Daoy (cell line): ENCODE results near the gene EML3. TPM values are rescaled to one million over a fixed set of nuclear protein-coding genes. Genes with fewer than 3 reads are reported as not detected.

ENCODE experiments used
- DNase-seq: peaks from one replicate; pipeline ENCODE4 v3.0.0-alpha.2; 2015; ENCODE audit warnings: low read depth
- total RNA-seq: library from RNA; depleted of rRNA; stranded (reverse); fragments of >200 nt; shearing (Covaris generic); gene quantifications from 2 replicates; pipeline ENCODE4 v1.2.3, GENCODE V29; 2014; rRNA removed

Gene EML3
- total RNA-seq, 1 experiment from 2014 or later = 19.3 TPM

- DNase-seq = no peak
These were observed 60.0 kb downstream of the EML3 start for GRCh38 chr11:62552485-62553079.

Other genes with a start within 250 kb of the EML3 start
- gene SCGB1A1, start 193.7 kb downstream of the EML3 start, total RNA-seq = not detected in 2 replicates
- 92.3 and 107 TPM in 2 replicates for gene AHNAK, start 66.0 kb downstream of the EML3 start, total RNA-seq
- 1,694 and 1,735 TPM in 2 replicates for gene EEF1G, start 38.9 kb downstream of the EML3 start, total RNA-seq
- gene TUT1, start 21.3 kb downstream of the EML3 start, total RNA-seq = 12.4 and 13.8 TPM in 2 replicates
- gene MTA2, start 10.9 kb downstream of the EML3 start, total RNA-seq = 123 and 124 TPM in 2 replicates
- gene ROM1, start 482 bp upstream of the EML3 start, total RNA-seq = 0.33 and 2.7 TPM in 2 replicates
- 15.0 and 17.9 TPM in 2 replicates for gene B3GAT3, start 9.2 kb upstream of the EML3 start, total RNA-seq
- gene GANAB, start 33.8 kb upstream of the EML3 start, total RNA-seq = 128 and 165 TPM in 2 replicates
- 15.4 TPM in 2 replicates for gene INTS5, start 40.5 kb upstream of the EML3 start, total RNA-seq
- 86.3 and 116 TPM in 2 replicates for gene C11orf98, start 52.4 kb upstream of the EML3 start, total RNA-seq
- 3.2 and 14.3 TPM in 2 replicates for gene CSKMT, start 52.5 kb upstream of the EML3 start, total RNA-seq
- 7.7 and 17.7 TPM in 2 replicates for gene UQCC3, start 58.9 kb upstream of the EML3 start, total RNA-seq
- gene LBHD1, start 59.5 kb upstream of the EML3 start, total RNA-seq = 4.9 and 6.0 TPM in 2 replicates
- 132 and 157 TPM in 2 replicates for gene UBXN1, start 66.3 kb upstream of the EML3 start, total RNA-seq
- 0.98 TPM in 1 of 2 replicates, not detected in the other for gene LRRN4CL, start 76.8 kb upstream of the EML3 start, total RNA-seq
- gene BSCL2, start 94.6 kb upstream of the EML3 start, total RNA-seq = 56.9 and 79.5 TPM in 2 replicates
- gene GNG3, start 94.9 kb upstream of the EML3 start, total RNA-seq = not detected in 2 replicates
- gene HNRNPUL2, start 114.7 kb upstream of the EML3 start, total RNA-seq = 6.8 and 8.2 TPM in 2 replicates
- 36.7 and 51.0 TPM in 2 replicates for gene TTC9C, start 115.7 kb upstream of the EML3 start, total RNA-seq
- gene ZBTB3, start 141.4 kb upstream of the EML3 start, total RNA-seq = 9.2 and 11.7 TPM in 2 replicates
- 94.5 and 97.1 TPM in 2 replicates for gene POLR2G, start 148.8 kb upstream of the EML3 start, total RNA-seq
- 18.3 and 27.4 TPM in 2 replicates for gene TAF6L, start 158.6 kb upstream of the EML3 start, total RNA-seq
- 40.8 and 64.5 TPM in 2 replicates for gene TMEM179B, start 174.6 kb upstream of the EML3 start, total RNA-seq
- gene TMEM223, start 179.2 kb upstream of the EML3 start, total RNA-seq = 23.2 and 32.2 TPM in 2 replicates
- 28.4 and 29.3 TPM in 2 replicates for gene NXF1, start 192.7 kb upstream of the EML3 start, total RNA-seq
- gene STX5, start 219.3 kb upstream of the EML3 start, total RNA-seq = 26.0 and 28.2 TPM in 2 replicates
- gene TEX54, start 220.1 kb upstream of the EML3 start, total RNA-seq = not detected in 2 replicates
- 147 and 152 TPM in 2 replicates for gene WDR74, start 226.8 kb upstream of the EML3 start, total RNA-seq